Measurements from ENCODE around the gene SRSF3.
A peak's percentile ranks its signal among the peaks of the same experiment; 100 is the strongest.
"Not testable (repeated sequence)": the region's sequence is repeated elsewhere in the genome, so short reads cannot be mapped to it uniquely, and the experiment has no call there.

The SRSF3 gene

DNA sequence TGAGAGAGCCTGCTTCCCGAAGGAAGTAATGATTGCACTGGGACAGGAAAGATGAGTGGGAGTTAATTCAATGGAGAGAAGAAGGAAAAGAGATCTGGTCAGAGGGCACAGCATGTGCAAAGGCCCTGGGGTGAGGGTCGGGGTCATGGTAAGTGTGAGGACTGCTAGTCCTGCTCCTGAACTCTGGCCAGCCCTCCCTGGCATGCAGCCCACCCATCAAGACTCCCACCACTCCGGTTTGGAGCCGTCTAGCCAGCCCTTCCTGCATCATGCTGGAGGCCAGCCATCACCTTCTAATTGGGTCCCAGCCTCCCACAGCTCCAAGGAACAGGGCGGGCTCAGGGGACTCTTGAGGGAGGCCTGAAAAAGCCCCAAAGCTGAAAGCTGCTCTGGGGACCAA lies 42.1 kb downstream of the SRSF3 start:
- DNase-seq (ENCODE audit: low read depth), result no peak

DNA sequence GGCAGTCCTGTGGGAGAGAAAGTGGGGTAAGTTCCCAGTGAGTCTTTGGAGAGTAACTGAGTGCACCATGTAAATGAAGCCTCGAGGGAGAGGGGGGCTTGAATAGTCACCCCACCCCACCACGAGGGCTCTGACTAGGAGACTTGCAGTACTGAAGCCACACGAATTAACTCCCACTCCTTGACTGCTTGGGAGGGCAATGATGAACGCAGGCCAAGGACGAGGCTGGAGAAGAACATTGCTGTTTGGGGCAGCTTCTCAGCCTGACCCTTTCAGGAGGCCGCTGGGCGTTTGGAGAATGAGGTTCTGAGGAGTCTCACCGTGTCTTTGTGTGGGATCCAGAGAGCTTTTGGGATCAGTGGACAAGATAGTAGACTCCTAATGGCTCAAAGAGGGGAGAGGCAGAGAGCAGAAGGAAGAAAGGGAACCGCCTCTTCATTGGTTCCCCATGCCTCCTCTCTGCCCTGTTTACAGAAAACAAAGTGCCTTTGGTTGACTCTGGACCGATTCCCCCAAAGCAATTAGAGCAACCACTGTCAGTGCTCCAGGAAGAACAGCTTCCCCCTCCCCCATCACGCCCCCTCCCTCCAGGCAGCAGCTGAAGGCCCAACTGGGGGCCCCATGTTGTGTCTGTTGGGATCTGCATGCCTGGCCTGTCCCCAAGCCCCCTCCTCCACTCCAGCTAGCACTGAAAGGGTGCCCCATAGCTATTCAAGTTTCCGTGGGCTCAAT lies 42.7 kb downstream of the SRSF3 start:
- no peak for DNase-seq (ENCODE audit: low read depth)
- no peak overlapping the region for H3K4me3 ChIP-seq (ENCODE audit: low read depth, low read length)

More for the DNA sequence above, 42.1 kb downstream of the SRSF3 start:
- H3K4me3 ChIP-seq (ENCODE audit: low read depth, low read length), result no peak overlapping the region

- DNase-seq (ENCODE audit: low read depth), result no peak
- H3K4me3 ChIP-seq (ENCODE audit: low read depth, low read length), result no peak overlapping the region
Measured at GRCh38 chr6:36638579-36638978, 44.4 kb downstream of the SRSF3 start.

- no peak overlapping the region for H3K4me3 ChIP-seq (ENCODE audit: low read depth, low read length)
- no peak for DNase-seq (ENCODE audit: low read depth)
Measured at GRCh38 chr6:36639171-36639808, 45.1 kb downstream of the SRSF3 start.

- no peak for DNase-seq (ENCODE audit: low read depth)
- no peak overlapping the region for H3K4me3 ChIP-seq (ENCODE audit: low read depth, low read length)
Measured at GRCh38 chr6:36641543-36641942, 47.4 kb downstream of the SRSF3 start.

GRCh38 chr6:36642913-36643817 lies 49.0 kb downstream of the SRSF3 start:
- peak; percentile 65 for DNase-seq (ENCODE audit: low read depth)
- H3K4me3 ChIP-seq (ENCODE audit: low read depth, low read length), result no peak overlapping the region

- DNase-seq (ENCODE audit: low read depth), result no peak
- H3K4me3 ChIP-seq (ENCODE audit: low read depth, low read length), result no peak overlapping the region
Measured at GRCh38 chr6:36643977-36644376, 49.8 kb downstream of the SRSF3 start.

GRCh38 chr6:36649086-36649485 lies 54.9 kb downstream of the SRSF3 start:
- no peak for DNase-seq (ENCODE audit: low read depth)

GRCh38 chr6:36649701-36650484 lies 55.7 kb downstream of the SRSF3 start:
- H3K4me3 ChIP-seq (ENCODE audit: low read depth, low read length), result no peak overlapping the region
- DNase-seq (ENCODE audit: low read depth), result no peak

More at GRCh38 chr6:36649086-36649485, 54.9 kb downstream of the SRSF3 start:
- H3K4me3 ChIP-seq (ENCODE audit: low read depth, low read length), result no peak overlapping the region

GRCh38 chr6:36650848-36651478 lies 56.8 kb downstream of the SRSF3 start:
- H3K4me3 ChIP-seq (ENCODE audit: low read depth, low read length), result no peak overlapping the region
- no peak for DNase-seq (ENCODE audit: low read depth)

DNA sequence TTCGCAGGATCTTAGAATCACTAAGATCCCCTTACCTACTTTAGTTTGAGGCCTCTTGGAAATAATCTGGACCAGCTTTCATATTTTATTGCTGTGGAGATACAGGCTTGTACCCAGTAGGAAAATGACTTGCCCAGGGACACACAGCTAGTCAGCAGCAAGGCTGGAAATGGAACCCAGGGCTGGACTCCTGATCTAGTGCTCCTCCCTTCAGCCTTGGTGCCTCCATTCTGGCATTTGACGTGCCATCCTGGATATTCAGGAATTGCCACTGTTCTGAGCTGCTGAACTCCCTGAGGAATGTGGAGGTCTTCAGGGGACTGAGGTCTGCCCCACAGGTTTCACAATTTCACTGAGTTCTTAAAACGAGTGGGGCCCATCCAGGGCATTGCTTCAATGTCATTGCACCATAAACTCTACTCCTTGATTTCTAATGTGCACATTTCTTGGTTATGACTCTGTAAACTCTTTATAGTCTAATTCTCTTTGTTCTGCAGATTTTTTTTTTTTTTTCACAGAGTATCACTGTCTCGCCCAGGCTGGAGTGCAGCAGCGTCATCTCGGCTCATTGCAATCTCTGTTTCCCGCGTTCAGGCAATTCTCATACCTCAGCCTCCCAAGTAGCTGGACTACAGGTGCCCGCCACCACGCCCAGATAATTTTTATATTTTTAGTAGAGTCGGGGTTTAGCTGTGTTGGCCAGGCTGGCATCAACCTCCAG lies 57.7 kb downstream of the SRSF3 start:
- DNase-seq (ENCODE audit: low read depth), result no peak
- no peak overlapping the region for H3K4me3 ChIP-seq (ENCODE audit: low read depth, low read length)

DNA sequence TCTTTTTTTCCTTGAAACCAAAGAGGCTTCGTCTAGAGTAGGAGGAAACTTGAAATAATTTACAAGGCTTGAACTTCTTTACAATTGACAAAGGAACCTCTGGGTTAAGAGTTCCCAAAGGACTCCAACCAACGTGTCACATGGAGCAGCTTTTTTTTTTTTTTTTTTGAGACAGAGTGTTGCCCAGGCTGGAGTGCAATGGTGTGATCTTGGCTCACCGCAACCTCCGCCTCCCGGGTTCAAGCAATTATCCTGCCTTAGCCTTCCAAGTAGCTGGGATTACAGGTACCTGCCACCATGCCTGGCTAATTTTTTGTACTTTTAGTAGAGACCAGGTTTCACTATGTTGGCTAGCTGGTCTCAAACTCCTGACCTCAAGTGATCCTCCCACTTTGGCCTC lies 60.3 kb downstream of the SRSF3 start:
- H3K4me3 ChIP-seq (ENCODE audit: low read depth, low read length); DNase-seq (ENCODE audit: low read depth): not testable (repeated sequence)
